M059J (cell line): Measurements from ENCODE around the gene ZFYVE28. TPM values are rescaled to one million over a fixed set of nuclear protein-coding genes. Genes with fewer than 3 reads are reported as not detected.
A peak's percentile ranks its signal among the peaks of the same experiment; 100 is the strongest.
"Not testable (repeated sequence)": the region's sequence is repeated elsewhere in the genome, so short reads cannot be mapped to it uniquely, and the experiment has no call there.

Experiments
- DNase-seq: peaks from one replicate; pipeline ENCODE4 v3.0.0-alpha.2; 2012; ENCODE audit warnings: low read depth
- total RNA-seq: library from RNA; depleted of rRNA; stranded (reverse); fragments of >200 nt; shearing (Covaris generic); gene quantifications from 2 replicates; pipeline ENCODE4 v1.2.3, GENCODE V29; 2014; rRNA removed

The ZFYVE28 gene
- total RNA-seq: 3.3 and 4.0 TPM in 2 replicates

GRCh38 chr4:2417765-2418649 is at the start of gene ZFYVE28:
ZFYVE28 (minus strand) TSS chr4:2418645; CDS start chr4:2418323, 322 bp downstream.
- peak; percentile 43 for DNase-seq

GRCh38 chr4:2465544-2465943 is 47.1 kb upstream of the ZFYVE28 start:
- DNase-seq: not testable (repeated sequence)

GRCh38 chr4:2465032-2465431 is 46.6 kb upstream of the ZFYVE28 start:
- DNase-seq: no peak

GRCh38 chr4:2462992-2463762 is 44.7 kb upstream of the ZFYVE28 start:
- no peak for DNase-seq

- DNase-seq: peak; percentile 60
Observed at GRCh38 chr4:2462218-2462991, 44.0 kb upstream of the ZFYVE28 start.

GRCh38 chr4:2461246-2461960 is 43.0 kb upstream of the ZFYVE28 start:
- no peak for DNase-seq

- DNase-seq: no peak
Observed at GRCh38 chr4:2459589-2460349, 41.3 kb upstream of the ZFYVE28 start.

- no peak for DNase-seq
Observed at GRCh38 chr4:2458546-2459491, 40.4 kb upstream of the ZFYVE28 start.

GRCh38 chr4:2457481-2458295 is 39.2 kb upstream of the ZFYVE28 start:
- no peak for DNase-seq

GRCh38 chr4:2451821-2452785 is 33.7 kb upstream of the ZFYVE28 start:
- no peak for DNase-seq

GRCh38 chr4:2451036-2451520 is 32.6 kb upstream of the ZFYVE28 start:
- no peak for DNase-seq

- no peak for DNase-seq
Observed at GRCh38 chr4:2450394-2451035, 32.1 kb upstream of the ZFYVE28 start.

- no peak for DNase-seq
Observed at GRCh38 chr4:2449511-2450392, 31.3 kb upstream of the ZFYVE28 start.

GRCh38 chr4:2449051-2449450 is 30.6 kb upstream of the ZFYVE28 start:
- DNase-seq: no peak

- no peak for DNase-seq
Observed at GRCh38 chr4:2448589-2448988, 30.1 kb upstream of the ZFYVE28 start.
